ENCODE measurements around the gene PBX1.

DNA sequence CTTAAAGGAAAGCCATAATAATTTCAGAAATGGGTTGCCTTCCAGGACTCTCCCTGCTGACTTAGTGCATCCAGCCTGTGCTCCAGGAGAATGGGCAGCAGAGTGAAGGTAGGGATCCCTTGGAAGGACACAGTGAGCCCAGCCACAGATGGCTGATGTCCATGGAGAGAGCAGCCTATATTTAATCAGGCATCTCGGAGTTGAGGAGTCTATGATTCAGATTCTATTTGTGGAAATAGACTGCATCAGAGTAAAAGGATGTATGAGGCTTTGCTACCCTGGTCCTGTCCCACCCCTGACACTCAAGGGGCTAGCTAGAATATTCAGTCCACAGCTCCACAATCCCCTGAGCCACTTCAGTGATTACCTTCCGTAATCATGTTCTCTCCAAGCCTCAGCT is 43.8 kb upstream of the PBX1 start:
- no peak for TF ChIP-seq MXI1 (IDR thresholded peaks at IDR 0.05; ENCODE audit: borderline replicate concordance, low read depth, low read length)
- TF ChIP-seq, protein P1, sequence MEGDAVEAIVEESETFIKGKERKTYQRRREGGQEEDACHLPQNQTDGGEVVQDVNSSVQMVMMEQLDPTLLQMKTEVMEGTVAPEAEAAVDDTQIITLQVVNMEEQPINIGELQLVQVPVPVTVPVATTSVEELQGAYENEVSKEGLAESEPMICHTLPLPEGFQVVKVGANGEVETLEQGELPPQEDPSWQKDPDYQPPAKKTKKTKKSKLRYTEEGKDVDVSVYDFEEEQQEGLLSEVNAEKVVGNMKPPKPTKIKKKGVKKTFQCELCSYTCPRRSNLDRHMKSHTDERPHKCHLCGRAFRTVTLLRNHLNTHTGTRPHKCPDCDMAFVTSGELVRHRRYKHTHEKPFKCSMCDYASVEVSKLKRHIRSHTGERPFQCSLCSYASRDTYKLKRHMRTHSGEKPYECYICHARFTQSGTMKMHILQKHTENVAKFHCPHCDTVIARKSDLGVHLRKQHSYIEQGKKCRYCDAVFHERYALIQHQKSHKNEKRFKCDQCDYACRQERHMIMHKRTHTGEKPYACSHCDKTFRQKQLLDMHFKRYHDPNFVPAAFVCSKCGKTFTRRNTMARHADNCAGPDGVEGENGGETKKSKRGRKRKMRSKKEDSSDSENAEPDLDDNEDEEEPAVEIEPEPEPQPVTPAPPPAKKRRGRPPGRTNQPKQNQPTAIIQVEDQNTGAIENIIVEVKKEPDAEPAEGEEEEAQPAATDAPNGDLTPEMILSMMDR (conservative IDR thresholded peaks at IDR 0.05; ENCODE audit: low read depth, low read length), result no peak
- TF ChIP-seq RCOR1 (IDR thresholded peaks at IDR 0.05; ENCODE audit: insufficient replicate concordance, low read length), result no peak
- TF ChIP-seq POLR2A (IDR thresholded peaks at IDR 0.05; ENCODE audit: low read depth, low read length), result no peak
- TF ChIP-seq RAD21 (IDR thresholded peaks at IDR 0.05; ENCODE audit: low read length), result no peak
- no peak for TF ChIP-seq BHLHE40 (IDR thresholded peaks at IDR 0.05; ENCODE audit: low read depth, low read length)
